ENCODE results near the gene SHB. TPM values are rescaled to one million over a fixed set of nuclear protein-coding genes. Genes with fewer than 3 reads are reported as not detected.

SHB gene
- total and polyA plus RNA-seq, 2 donors (not counting 3 experiments of a cell fraction or from before 2014, with no cell fraction given) = 13.4 to 24.9 TPM

DNA sequence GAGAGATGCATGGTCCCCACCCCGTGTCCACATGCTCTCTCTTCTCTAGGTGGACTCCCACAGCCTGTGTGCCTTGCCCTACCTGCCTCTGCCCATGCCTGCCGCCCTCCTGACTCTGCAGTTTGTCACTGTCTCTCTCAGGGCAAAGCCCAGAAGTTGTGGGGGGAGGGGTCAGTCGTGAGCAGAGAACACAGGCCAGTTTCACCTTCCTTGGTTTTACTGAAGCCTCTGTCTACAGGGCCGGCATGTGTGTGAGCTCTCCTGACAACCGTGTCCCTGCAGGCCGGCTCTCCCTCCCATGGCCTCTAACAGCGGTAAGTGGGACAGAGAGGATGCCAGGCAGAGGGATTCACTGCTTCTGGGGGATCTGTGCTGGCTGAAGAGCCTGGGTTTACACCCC is 121.6 kb downstream of the SHB start:
- Histone ChIP-seq H4K20me1 (replicated peaks; ENCODE audit: control insufficient read depth, extremely low read depth, insufficient read depth, low read length) (no peaks in the 10 kb centered on the region), H3K9me3 (replicated peaks; ENCODE audit: control insufficient read depth, insufficient read depth, low read length) (no peaks in the 10 kb centered on the region), H3K9me1 (replicated peaks; ENCODE audit: control insufficient read depth, extremely low read depth, insufficient read depth, low read length) (no peaks in the 10 kb centered on the region), H3K4me2 (ENCODE audit: insufficient read depth, low read length) (no peak overlapping the region), H3K36me3 (ENCODE audit: control insufficient read depth in 2 of 2, extremely low read depth in 1 of 2, insufficient read depth in 2 of 2, low read length in 2 of 2) (peaks cover 0 to 28% of the 10 kb centered on the region in 2 experiments), H3K79me2 (ENCODE audit: control insufficient read depth, insufficient read depth, low read length) (no peaks in the 10 kb centered on the region), H3K4me3 (replicated peaks in 1 of 3; ENCODE audit: insufficient read depth in 1 of 3, low read depth in 1 of 3, low read length in 3 of 3) (no peak overlapping the region), H3K4me1 (ENCODE audit: control insufficient read depth, extremely low read depth, insufficient read depth, low read length) (peaks cover 17% of the 10 kb centered on the region), H2AFZ (ENCODE audit: low read depth, low read length) (no peak overlapping the region), H3K27me3 (ENCODE audit: control insufficient read depth in 2 of 2, insufficient read depth in 2 of 2, low read length in 2 of 2) (no peaks in the 10 kb centered on the region), H3K27ac (ENCODE audit: insufficient read depth, low read depth, low read length) (no peak overlapping the region), H3K9ac (replicated peaks; ENCODE audit: extremely low read depth, insufficient read depth, low read length) (no peak overlapping the region)
- no peak for FAIRE-seq
- POLR2A ChIA-PET = no interaction called here
- intact Hi-C loops (cut with micrococcal nuclease) = no loop called here
- CTCF ChIA-PET = interaction anchor here (1.6 kb wide), 1 partner anchor 15 kb away, joined by 4 read pairs; no protein-coding TSS in a partner anchor
- BruUV-seq (replicated peaks) = no TSS peak
- dilution Hi-C loops (cut with MboI; ENCODE audit: extremely low pct_ligation_motif_present, low sequenced_read_pairs) = no loop called here
- no peak for DNase-seq (ENCODE audit: low read depth, low spot score)
- TF ChIP-seq MYC (IDR thresholded peaks at IDR 0.05; ENCODE audit: low read depth, low read length) = no peak
- TF ChIP-seq POLR2AphosphoS5 (IDR thresholded peaks at IDR 0.05; ENCODE audit: insufficient read depth, low read depth, low read length) = no peak
- no peak for TF ChIP-seq POLR2A (IDR thresholded peaks at IDR 0.05; ENCODE audit: low read depth, low read length)
- TF ChIP-seq GATA2 (IDR thresholded peaks at IDR 0.05; ENCODE audit: insufficient read depth, insufficient read length, low read depth, low read length) = no peak
- TF ChIP-seq EZH2 (IDR thresholded peaks at IDR 0.05; ENCODE audit: borderline replicate concordance, low read depth, low read length, severe bottlenecking) = no peak
- TF ChIP-seq, protein P1, sequence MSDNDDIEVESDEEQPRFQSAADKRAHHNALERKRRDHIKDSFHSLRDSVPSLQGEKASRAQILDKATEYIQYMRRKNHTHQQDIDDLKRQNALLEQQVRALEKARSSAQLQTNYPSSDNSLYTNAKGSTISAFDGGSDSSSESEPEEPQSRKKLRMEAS (IDR thresholded peaks at IDR 0.05; ENCODE audit: insufficient read depth, insufficient read length) = no peak
- TF ChIP-seq, protein P2, sequence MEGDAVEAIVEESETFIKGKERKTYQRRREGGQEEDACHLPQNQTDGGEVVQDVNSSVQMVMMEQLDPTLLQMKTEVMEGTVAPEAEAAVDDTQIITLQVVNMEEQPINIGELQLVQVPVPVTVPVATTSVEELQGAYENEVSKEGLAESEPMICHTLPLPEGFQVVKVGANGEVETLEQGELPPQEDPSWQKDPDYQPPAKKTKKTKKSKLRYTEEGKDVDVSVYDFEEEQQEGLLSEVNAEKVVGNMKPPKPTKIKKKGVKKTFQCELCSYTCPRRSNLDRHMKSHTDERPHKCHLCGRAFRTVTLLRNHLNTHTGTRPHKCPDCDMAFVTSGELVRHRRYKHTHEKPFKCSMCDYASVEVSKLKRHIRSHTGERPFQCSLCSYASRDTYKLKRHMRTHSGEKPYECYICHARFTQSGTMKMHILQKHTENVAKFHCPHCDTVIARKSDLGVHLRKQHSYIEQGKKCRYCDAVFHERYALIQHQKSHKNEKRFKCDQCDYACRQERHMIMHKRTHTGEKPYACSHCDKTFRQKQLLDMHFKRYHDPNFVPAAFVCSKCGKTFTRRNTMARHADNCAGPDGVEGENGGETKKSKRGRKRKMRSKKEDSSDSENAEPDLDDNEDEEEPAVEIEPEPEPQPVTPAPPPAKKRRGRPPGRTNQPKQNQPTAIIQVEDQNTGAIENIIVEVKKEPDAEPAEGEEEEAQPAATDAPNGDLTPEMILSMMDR (IDR thresholded peaks at IDR 0.05; ENCODE audit: extremely low read depth in 1 of 2, insufficient read depth in 1 of 2, low read depth in 1 of 2, low read length in 2 of 2) = no peak
- no peak for TF ChIP-seq FOS (IDR thresholded peaks at IDR 0.05; ENCODE audit: borderline replicate concordance, insufficient read depth, low read length)
- TF ChIP-seq JUN (IDR thresholded peaks at IDR 0.05; ENCODE audit: borderline replicate concordance, insufficient read depth, insufficient read length, low read depth) = no peak

Measured in endothelial cell of umbilical vein (primary cell).